Measurements from ENCODE around the gene DDX19B.

- no peak for TF ChIP-seq POLR2A (IDR thresholded peaks at IDR 0.05; ENCODE audit: low read depth, low read length)
- no peak for TF ChIP-seq POLR2AphosphoS5 (IDR thresholded peaks at IDR 0.05; ENCODE audit: low read depth, low read length)
- TF ChIP-seq TAF1 (IDR thresholded peaks at IDR 0.05; ENCODE audit: borderline replicate concordance, low read depth, low read length) = no peak
Measured at GRCh38 chr16:70359552-70359951, 60.6 kb downstream of the DDX19B start.
